Vagina (tissue), 2 donors: ENCODE measurements around the gene HBEGF. TPM values are rescaled to one million over a fixed set of nuclear protein-coding genes. Genes with fewer than 3 reads are reported as not detected.
"Not testable (repeated sequence)": the region's sequence is repeated elsewhere in the genome, so short reads cannot be mapped to it uniquely, and the experiment has no call there.

Experiments
- DNase-seq, 2 donors: peaks; one replicate each; pipeline ENCODE4 v3.0.0-alpha.2; 2017; ENCODE audit errors: extremely low spot score in 2 of 2
- H3K27ac ChIP-seq: fragments of 200-600 bp; sonication (generic); one replicate; pipeline ENCODE4 v1.5.1; 2019
- H3K27me3 ChIP-seq: fragments of 200-600 bp; sonication (generic); one replicate; pipeline ENCODE4 v1.5.1; 2019
- H3K36me3 ChIP-seq, 2 donors: fragments of 200-600 bp; sonication (generic); one replicate each; pipeline ENCODE4 v1.5.1; 2017 to 2019
- H3K4me1 ChIP-seq: fragments of 200-600 bp; sonication (generic); one replicate; pipeline ENCODE4 v1.5.1; 2019
- H3K4me3 ChIP-seq, 2 donors: fragments of 200-600 bp; sonication (generic); 1 replicate in 1 of 2; 2 replicates in 1 of 2; pipeline ENCODE4 v1.5.1; 2016 to 2019
- H3K9me3 ChIP-seq: fragments of 200-600 bp; sonication (generic); one replicate; pipeline ENCODE4 v1.5.1; 2019
- CTCF ChIP-seq, 3 experiments: fragments of 450-650 bp in 2 of 3; fragments of 200-600 bp in 1 of 3; sonication (generic) in 1 of 3; IDR thresholded peaks; one replicate each; pipeline ENCODE4 v1.5.1; 2017 to 2019; ENCODE audit warnings: antibody characterized with exemption in 3 of 3, mild to moderate bottlenecking in 2 of 3, moderate library complexity in 2 of 3
- POLR2A ChIP-seq, 2 donors: fragments of 450-650 bp; IDR thresholded peaks; one replicate each; pipeline ENCODE4 v1.6.1; 2017; ENCODE audit warnings: antibody characterized with exemption in 2 of 2, mild to moderate bottlenecking in 2 of 2, moderate library complexity in 2 of 2
- POLR2AphosphoS5 ChIP-seq, 2 donors: sonication (generic); formaldehyde crosslinking; IDR thresholded peaks; one replicate each; pipeline ENCODE4 v1.9.0; 2017; ENCODE audit warnings: antibody characterized with exemption in 2 of 2, mild to moderate bottlenecking in 2 of 2, low read depth in 1 of 2; ENCODE audit not compliant: insufficient read depth in 1 of 2
- intact Hi-C: fragments of 100-400 bp; cut with DNase I; formaldehyde crosslinking; loops from one replicate; pipeline ENCODE4 v1.15.1; 2023
- total RNA-seq: library from RNA; depleted of rRNA; stranded (reverse); fragments of >200 nt; gene quantifications from one replicate; pipeline ENCODE4 v1.2.3, GENCODE V29; 2016

HBEGF gene
- total RNA-seq, 1 donor from 2014 or later = 16.2 TPM

DNA sequence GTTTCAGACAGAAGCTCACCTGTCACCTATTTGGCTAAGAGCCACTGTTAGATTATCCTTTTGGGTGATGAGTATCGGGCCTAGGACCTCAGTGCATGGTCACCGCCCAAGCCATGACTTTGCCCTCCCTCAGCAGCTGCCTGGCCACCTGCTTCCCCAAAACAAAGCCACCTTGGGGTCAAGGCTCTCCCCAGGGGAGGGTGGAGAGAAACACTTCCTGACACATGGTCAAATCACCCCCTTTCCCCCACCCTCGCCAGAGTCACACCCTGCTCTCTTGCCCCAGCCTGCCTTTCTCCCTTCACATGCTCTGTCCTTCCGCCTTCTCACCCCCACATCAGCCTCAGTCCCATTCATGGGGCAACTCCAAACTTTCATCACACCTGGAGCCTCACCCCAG is 1.7 kb upstream of the HBEGF start:
- DNase-seq = no peak
- TF ChIP-seq POLR2AphosphoS5 (IDR thresholded peaks at IDR 0.05; ENCODE audit: insufficient read depth in 1 of 2, low read depth in 1 of 2) (peak in 1 of 2 donors; percentile 17), POLR2A (IDR thresholded peaks at IDR 0.05) (no peak), CTCF (IDR thresholded peaks at IDR 0.05) (no peak)
- no peaks in the 10 kb centered on the region for H3K27me3 ChIP-seq
- H3K4me3 ChIP-seq = no peak overlapping the region
- no peaks in the 10 kb centered on the region for H3K36me3 ChIP-seq
- H3K27ac ChIP-seq = no peak overlapping the region
- H3K4me1 ChIP-seq = peaks cover 37% of the 10 kb centered on the region
- intact Hi-C loops = loop anchor here (2.0 kb wide), 1 partner anchor 107 kb away; no protein-coding TSS in a partner anchor
- H3K9me3 ChIP-seq = no peaks in the 10 kb centered on the region

DNA sequence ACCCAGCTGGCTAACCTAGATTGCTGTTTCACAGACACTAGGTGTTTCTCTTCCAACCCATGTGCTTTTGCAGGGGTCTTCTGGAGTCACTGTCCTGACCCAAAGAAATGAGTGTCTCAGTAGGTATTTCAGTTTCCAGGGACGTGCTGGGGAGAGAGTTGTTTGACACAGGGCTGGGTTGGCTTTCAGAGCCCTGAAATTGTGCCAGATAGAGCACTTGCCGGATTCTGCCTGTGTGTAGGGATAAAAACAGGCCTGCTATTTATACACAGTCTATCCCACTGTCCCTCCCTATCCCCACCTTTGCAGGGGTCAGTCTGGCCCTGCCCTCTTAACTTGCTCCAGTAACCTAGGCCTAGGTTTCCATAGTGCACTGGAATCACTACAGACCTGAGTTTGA is 957 bp upstream of the HBEGF start:
- peak overlapping the region in 1 of 2 donors; percentile 74 for H3K4me3 ChIP-seq
- no peaks in the 10 kb centered on the region for H3K36me3 ChIP-seq
- no peak for DNase-seq
- intact Hi-C loops = no loop called here
- peaks cover 37% of the 10 kb centered on the region for H3K4me1 ChIP-seq
- TF ChIP-seq CTCF (IDR thresholded peaks at IDR 0.05) = no peak
- TF ChIP-seq POLR2A (IDR thresholded peaks at IDR 0.05) = no peak
- no peak for TF ChIP-seq POLR2AphosphoS5 (IDR thresholded peaks at IDR 0.05; ENCODE audit: insufficient read depth in 1 of 2, low read depth in 1 of 2)
- peak overlapping the region; percentile 68 for H3K27ac ChIP-seq
- no peaks in the 10 kb centered on the region for H3K27me3 ChIP-seq
- H3K9me3 ChIP-seq = no peaks in the 10 kb centered on the region

GRCh38 chr5:140345919-140346347 is 470 bp downstream of the HBEGF start:
- Histone ChIP-seq H3K36me3 (no peaks in the 10 kb centered on the region), H3K4me1 (peaks cover 37% of the 10 kb centered on the region), H3K4me3 (peak overlapping the region; percentile 71 to 74), H3K27ac (peak overlapping the region; percentile 68), H3K27me3 (no peaks in the 10 kb centered on the region), H3K9me3 (no peaks in the 10 kb centered on the region)
- TF ChIP-seq POLR2AphosphoS5 (IDR thresholded peaks at IDR 0.05; ENCODE audit: insufficient read depth in 1 of 2, low read depth in 1 of 2) (no peak), CTCF (IDR thresholded peaks at IDR 0.05) (peak in 1 of 3 experiments; percentile 23)
- DNase-seq = no peak
- intact Hi-C loops = no loop called here

GRCh38 chr5:140344683-140345423 is 1.6 kb downstream of the HBEGF start:
- Histone ChIP-seq H3K4me3 (peak overlapping the region; percentile 71 to 74), H3K9me3 (no peaks in the 10 kb centered on the region), H3K4me1 (peaks cover 37% of the 10 kb centered on the region), H3K27ac (peak overlapping the region; percentile 68), H3K36me3 (no peaks in the 10 kb centered on the region), H3K27me3 (no peaks in the 10 kb centered on the region)
- intact Hi-C loops = no loop called here
- DNase-seq = no peak
- TF ChIP-seq CTCF (IDR thresholded peaks at IDR 0.05) = no peak
- TF ChIP-seq POLR2A (IDR thresholded peaks at IDR 0.05) = no peak
- no peak for TF ChIP-seq POLR2AphosphoS5 (IDR thresholded peaks at IDR 0.05; ENCODE audit: insufficient read depth in 1 of 2, low read depth in 1 of 2)

- H3K27me3 ChIP-seq, intact Hi-C loops, H3K36me3 ChIP-seq, H3K4me3 ChIP-seq, H3K9me3 ChIP-seq, DNase-seq, H3K27ac ChIP-seq: not testable (repeated sequence)
- H3K4me1 ChIP-seq = peaks cover 33% of the 10 kb centered on the region
Observed at GRCh38 chr5:140343849-140344248, 2.6 kb downstream of the HBEGF start.
